ENCODE measurements around the gene GTF2F2.
"Not testable (repeated sequence)": the region's sequence is repeated elsewhere in the genome, so short reads cannot be mapped to it uniquely, and the experiment has no call there.

GTF2F2 gene

GRCh38 chr13:45219123-45219891, 99.0 kb downstream of the GTF2F2 start:
- no peak for DNase-seq

- DNase-seq, result peak; percentile 79
Observed at GRCh38 chr13:45219938-45220375, 99.6 kb downstream of the GTF2F2 start.

- DNase-seq, result no peak
Observed at GRCh38 chr13:45220403-45220802, 100.1 kb downstream of the GTF2F2 start.

GRCh38 chr13:45222516-45222915, 102.2 kb downstream of the GTF2F2 start:
- no peak for DNase-seq

- no peak for DNase-seq
Observed at GRCh38 chr13:45222919-45223318, 102.6 kb downstream of the GTF2F2 start.

- no peak for DNase-seq
Observed at GRCh38 chr13:45224176-45224575, 103.9 kb downstream of the GTF2F2 start.

GRCh38 chr13:45225370-45225769, 105.1 kb downstream of the GTF2F2 start:
- DNase-seq, result no peak

GRCh38 chr13:45226024-45226423, 105.7 kb downstream of the GTF2F2 start:
- peak; percentile 19 for DNase-seq

- DNase-seq, result no peak
Observed at GRCh38 chr13:45228002-45228401, 107.7 kb downstream of the GTF2F2 start.

GRCh38 chr13:45229172-45229571, 108.9 kb downstream of the GTF2F2 start:
- no peak for DNase-seq

- DNase-seq, result no peak
Observed at GRCh38 chr13:45231305-45231704, 111.0 kb downstream of the GTF2F2 start.

- peak; percentile 40 for DNase-seq
Observed at GRCh38 chr13:45231722-45232121, 111.4 kb downstream of the GTF2F2 start.

- no peak for DNase-seq
Observed at GRCh38 chr13:45232591-45232990, 112.3 kb downstream of the GTF2F2 start.

GRCh38 chr13:45238945-45239795, 118.9 kb downstream of the GTF2F2 start:
- DNase-seq, result no peak

- no peak for DNase-seq
Observed at GRCh38 chr13:45240143-45240542, 119.8 kb downstream of the GTF2F2 start.

- DNase-seq, result peak; percentile 67
Observed at GRCh38 chr13:45242070-45242469, 121.8 kb downstream of the GTF2F2 start.

- DNase-seq, result no peak
Observed at GRCh38 chr13:45242524-45242923, 122.2 kb downstream of the GTF2F2 start.

- no peak for DNase-seq
Observed at GRCh38 chr13:45243077-45243476, 122.8 kb downstream of the GTF2F2 start.

GRCh38 chr13:45244736-45245135, 124.4 kb downstream of the GTF2F2 start:
- not testable (repeated sequence) for DNase-seq

GRCh38 chr13:45249662-45250061, 129.4 kb downstream of the GTF2F2 start:
- DNase-seq, result no peak

GRCh38 chr13:45254396-45254795, 134.1 kb downstream of the GTF2F2 start:
- no peak for DNase-seq

- DNase-seq, result no peak
Observed at GRCh38 chr13:45255247-45255987, 135.1 kb downstream of the GTF2F2 start.

GRCh38 chr13:45256254-45256653, 135.9 kb downstream of the GTF2F2 start:
- no peak for DNase-seq

Measured in hematopoietic multipotent progenitor cell treated with erythropoietin and hydrocortisone succinate and interleukin-3 and kit ligand, for 4 days (in vitro differentiated cells).